ENCODE data around the gene ANTXR1.

DNA sequence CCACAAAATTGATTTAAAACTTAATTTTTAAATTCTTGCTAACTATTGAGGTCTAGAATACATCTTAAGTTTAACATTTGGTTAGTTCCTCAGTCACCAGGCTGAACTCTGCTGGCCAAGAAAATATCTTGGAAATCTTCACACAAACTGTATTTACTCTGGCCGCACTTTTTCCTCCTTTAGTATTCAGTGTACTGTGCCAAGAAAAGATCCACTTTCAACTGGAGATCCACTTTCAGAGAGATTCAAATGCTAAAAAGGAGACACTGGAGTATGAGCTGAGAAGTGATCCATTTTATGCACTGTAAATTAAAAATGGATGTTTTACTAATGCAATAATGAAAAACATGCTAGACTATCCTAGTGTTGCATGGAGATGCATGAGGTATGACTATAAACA, 98.1 kb downstream of the ANTXR1 start:
- no peak for TF ChIP-seq POLR2A (IDR thresholded peaks at IDR 0.05)
- TF ChIP-seq, protein P1, sequence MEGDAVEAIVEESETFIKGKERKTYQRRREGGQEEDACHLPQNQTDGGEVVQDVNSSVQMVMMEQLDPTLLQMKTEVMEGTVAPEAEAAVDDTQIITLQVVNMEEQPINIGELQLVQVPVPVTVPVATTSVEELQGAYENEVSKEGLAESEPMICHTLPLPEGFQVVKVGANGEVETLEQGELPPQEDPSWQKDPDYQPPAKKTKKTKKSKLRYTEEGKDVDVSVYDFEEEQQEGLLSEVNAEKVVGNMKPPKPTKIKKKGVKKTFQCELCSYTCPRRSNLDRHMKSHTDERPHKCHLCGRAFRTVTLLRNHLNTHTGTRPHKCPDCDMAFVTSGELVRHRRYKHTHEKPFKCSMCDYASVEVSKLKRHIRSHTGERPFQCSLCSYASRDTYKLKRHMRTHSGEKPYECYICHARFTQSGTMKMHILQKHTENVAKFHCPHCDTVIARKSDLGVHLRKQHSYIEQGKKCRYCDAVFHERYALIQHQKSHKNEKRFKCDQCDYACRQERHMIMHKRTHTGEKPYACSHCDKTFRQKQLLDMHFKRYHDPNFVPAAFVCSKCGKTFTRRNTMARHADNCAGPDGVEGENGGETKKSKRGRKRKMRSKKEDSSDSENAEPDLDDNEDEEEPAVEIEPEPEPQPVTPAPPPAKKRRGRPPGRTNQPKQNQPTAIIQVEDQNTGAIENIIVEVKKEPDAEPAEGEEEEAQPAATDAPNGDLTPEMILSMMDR (IDR thresholded peaks at IDR 0.05 in 8 of 11, conservative IDR thresholded peaks at IDR 0.05 in 3 of 11) = no peak

Data from spleen (tissue), 7 donors.